ENCODE measurements around the gene CSN3.

GRCh38 chr4:70297576-70297975, 55.2 kb downstream of the CSN3 start:
- TF ChIP-seq CTCF (IDR thresholded peaks at IDR 0.05; ENCODE audit: low read length) (no peak), EZH2 (IDR thresholded peaks at IDR 0.05; ENCODE audit: borderline replicate concordance, low read length) (no peak)
